ENCODE measurements around the gene HAUS3.

HAUS3 gene

DNA sequence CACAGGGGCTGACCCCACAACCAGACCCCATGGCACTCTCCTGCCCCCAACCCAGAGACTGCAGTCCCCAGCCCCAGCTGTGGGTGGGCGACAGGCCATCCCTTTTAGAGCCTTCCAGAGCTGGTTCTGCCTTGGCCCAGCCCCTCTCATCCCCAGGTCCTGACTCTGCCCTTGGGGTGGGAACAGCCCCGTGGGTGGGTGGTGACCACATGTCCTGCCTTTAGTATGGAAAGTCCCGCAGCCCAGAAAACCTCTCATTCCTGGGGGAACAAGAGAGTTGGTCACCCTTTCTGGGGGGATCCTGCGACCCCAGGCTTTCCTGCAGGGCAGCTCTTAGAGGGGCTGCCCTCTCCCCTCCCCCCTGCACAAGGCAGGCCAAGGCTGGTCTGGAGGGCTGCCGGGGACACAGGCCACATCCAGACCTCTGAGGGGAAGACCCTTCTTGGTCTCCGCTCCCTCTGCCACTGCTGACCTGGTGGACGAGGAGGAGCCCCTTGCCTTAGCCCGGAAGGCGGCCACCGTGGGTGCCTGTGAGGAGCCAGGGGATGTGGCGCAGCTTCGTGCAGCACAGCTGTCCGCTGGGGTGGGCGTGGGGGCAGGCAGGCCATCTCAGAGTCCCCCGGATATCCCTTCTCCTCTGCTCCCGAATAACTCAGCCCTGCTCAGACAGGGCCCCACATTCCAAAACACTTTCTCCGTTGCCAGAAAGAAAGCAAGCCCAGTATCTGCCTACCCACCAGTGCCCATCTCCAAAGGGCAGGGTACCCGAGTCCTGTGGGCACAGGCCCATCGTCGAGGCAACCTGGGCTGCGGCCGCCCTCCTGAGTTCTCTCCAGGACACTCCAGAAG, 26.7 kb upstream of the HAUS3 start:
- Histone ChIP-seq H3K36me3 (ENCODE audit: control insufficient read depth, insufficient read depth, low read length) (no peaks in the 10 kb centered on the region), H3K4me1 (ENCODE audit: control insufficient read depth, insufficient read depth, low read length) (peaks cover 4% of the 10 kb centered on the region; the same call in 1 of the 2 replicates), H3K4me3 (ENCODE audit: low read length) (no peak overlapping the region), H3K27me3 (ENCODE audit: control insufficient read depth, insufficient read depth, low read length) (no peaks in the 10 kb centered on the region), H3K27ac (ENCODE audit: low read length) (no peak overlapping the region), H3K9me3 (ENCODE audit: control insufficient read depth, insufficient read depth, low read length) (no peaks in the 10 kb centered on the region)
- WGBS (ENCODE audit: insufficient coverage, insufficient read length): no CpG with 5 or more reads among the region's 22 CpGs
- DNase-seq (ENCODE audit: low read depth, low spot score): no peak

DNA sequence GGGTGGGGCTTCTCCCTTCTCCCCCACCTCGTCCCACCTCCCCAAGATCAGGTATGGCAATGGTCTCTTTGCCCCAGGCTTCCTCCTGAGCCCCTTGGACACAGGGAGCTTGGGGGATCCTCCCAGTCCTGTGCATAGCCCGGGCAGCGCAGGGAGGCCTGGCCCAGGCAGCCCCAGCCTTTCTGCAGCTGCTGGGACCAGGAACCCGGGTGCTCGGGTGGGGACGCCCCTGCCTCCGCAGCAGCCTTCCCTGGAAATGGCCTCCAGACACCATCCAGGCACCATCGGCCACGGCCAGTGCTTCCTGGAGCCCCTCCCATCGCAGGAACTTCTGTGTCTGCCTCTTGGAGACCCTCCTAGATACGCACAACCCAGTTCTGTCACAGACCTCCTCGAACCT, 25.9 kb upstream of the HAUS3 start:
- whole genome bisulfite sequencing (ENCODE audit: insufficient coverage, insufficient read length): no CpG with 5 or more reads among the region's 12 CpGs
- H3K27ac ChIP-seq (ENCODE audit: low read length): no peak overlapping the region
- peaks cover 4% of the 10 kb centered on the region; the same call in 1 of the 2 replicates for H3K4me1 ChIP-seq (ENCODE audit: control insufficient read depth, insufficient read depth, low read length)
- no peaks in the 10 kb centered on the region for H3K27me3 ChIP-seq (ENCODE audit: control insufficient read depth, insufficient read depth, low read length)
- H3K36me3 ChIP-seq (ENCODE audit: control insufficient read depth, insufficient read depth, low read length): no peaks in the 10 kb centered on the region
- no peaks in the 10 kb centered on the region for H3K9me3 ChIP-seq (ENCODE audit: control insufficient read depth, insufficient read depth, low read length)
- no peak overlapping the region for H3K4me3 ChIP-seq (ENCODE audit: low read length)
- DNase-seq (ENCODE audit: low read depth, low spot score): no peak

DNA sequence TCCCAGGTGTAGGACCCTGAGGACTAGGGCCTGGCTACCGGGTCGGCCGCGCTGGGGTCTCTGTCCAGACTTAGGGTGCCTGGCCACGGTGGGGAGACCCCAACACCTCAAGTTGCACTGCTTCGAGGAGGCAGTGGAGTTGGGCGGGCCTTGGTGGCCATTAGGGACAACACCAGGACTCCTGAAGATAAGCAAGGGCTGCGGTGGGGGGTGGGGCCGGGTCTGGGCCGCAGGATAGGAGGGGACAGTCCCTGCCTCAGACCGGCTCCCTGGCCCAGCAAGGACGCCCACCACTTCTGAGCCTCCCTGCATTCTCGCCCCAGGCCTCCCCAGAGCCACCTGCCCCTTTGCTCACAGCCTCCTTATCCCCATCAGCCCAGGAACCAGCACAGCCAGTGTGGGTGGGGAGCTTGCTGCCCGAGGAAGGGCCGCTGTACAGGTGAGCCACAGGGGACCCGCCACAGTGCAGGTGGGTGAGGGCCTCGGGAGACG, 25.4 kb upstream of the HAUS3 start:
- no peaks in the 10 kb centered on the region for H3K27me3 ChIP-seq (ENCODE audit: control insufficient read depth, insufficient read depth, low read length)
- H3K4me1 ChIP-seq (ENCODE audit: control insufficient read depth, insufficient read depth, low read length): peaks cover 4% of the 10 kb centered on the region; the same call in 1 of the 2 replicates
- no peak overlapping the region for H3K4me3 ChIP-seq (ENCODE audit: low read length)
- no CpG with 5 or more reads among the region's 18 CpGs for WGBS (ENCODE audit: insufficient coverage, insufficient read length)
- no peak overlapping the region for H3K27ac ChIP-seq (ENCODE audit: low read length)
- DNase-seq (ENCODE audit: low read depth, low spot score): no peak
- no peaks in the 10 kb centered on the region for H3K9me3 ChIP-seq (ENCODE audit: control insufficient read depth, insufficient read depth, low read length)
- no peaks in the 10 kb centered on the region for H3K36me3 ChIP-seq (ENCODE audit: control insufficient read depth, insufficient read depth, low read length)

DNA sequence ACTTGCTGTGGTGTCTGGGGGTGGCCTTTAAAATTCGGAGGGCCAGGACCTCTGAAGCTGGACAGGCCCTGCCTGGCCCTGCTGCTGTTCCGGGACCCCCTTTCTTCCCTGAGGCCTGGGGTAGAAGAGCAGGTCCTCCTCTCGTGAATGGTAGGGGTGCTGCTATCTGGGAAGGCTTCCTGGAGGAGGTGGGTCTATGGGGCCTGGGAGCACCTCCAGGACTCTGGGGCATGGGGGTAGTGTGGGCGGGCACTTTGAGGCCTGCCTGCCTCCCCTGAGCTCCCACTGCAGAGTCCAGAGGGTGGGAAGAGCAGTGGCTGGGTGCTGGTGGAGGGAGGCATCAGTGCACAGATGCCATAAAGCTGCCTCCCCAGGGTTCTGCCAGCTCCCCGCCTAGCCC, 24.9 kb upstream of the HAUS3 start:
- peaks cover 4% of the 10 kb centered on the region; the same call in 1 of the 2 replicates for H3K4me1 ChIP-seq (ENCODE audit: control insufficient read depth, insufficient read depth, low read length)
- H3K9me3 ChIP-seq (ENCODE audit: control insufficient read depth, insufficient read depth, low read length): no peaks in the 10 kb centered on the region
- no peak overlapping the region for H3K4me3 ChIP-seq (ENCODE audit: low read length)
- no CpG with 5 or more reads among the region's 5 CpGs for WGBS (ENCODE audit: insufficient coverage, insufficient read length)
- no peaks in the 10 kb centered on the region for H3K36me3 ChIP-seq (ENCODE audit: control insufficient read depth, insufficient read depth, low read length)
- H3K27ac ChIP-seq (ENCODE audit: low read length): no peak overlapping the region
- H3K27me3 ChIP-seq (ENCODE audit: control insufficient read depth, insufficient read depth, low read length): no peaks in the 10 kb centered on the region
- no peak for DNase-seq (ENCODE audit: low read depth, low spot score)

DNA sequence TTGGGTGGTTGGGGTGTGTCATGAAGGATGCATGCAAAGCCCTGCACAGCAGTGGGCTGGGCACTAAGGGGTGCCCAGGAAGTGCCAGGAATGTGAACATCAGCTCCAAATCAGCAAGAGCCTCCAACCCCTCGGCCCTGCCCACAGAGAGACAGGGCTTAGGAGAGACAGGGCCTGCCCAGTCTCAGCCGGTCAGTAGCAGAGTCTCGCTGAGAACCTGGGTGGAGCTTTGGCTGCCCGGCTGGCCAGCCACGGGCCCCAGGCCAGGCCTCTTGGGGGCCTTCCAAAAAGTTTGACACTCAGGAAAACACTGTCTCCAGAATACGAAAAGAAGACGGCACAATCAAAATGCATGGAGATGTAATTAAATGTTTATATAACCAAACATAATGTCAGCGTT, 24.3 kb upstream of the HAUS3 start:
- peaks cover 4% of the 10 kb centered on the region; the same call in 1 of the 2 replicates for H3K4me1 ChIP-seq (ENCODE audit: control insufficient read depth, insufficient read depth, low read length)
- H3K27me3 ChIP-seq (ENCODE audit: control insufficient read depth, insufficient read depth, low read length): no peaks in the 10 kb centered on the region
- H3K27ac ChIP-seq (ENCODE audit: low read length): no peak overlapping the region
- H3K36me3 ChIP-seq (ENCODE audit: control insufficient read depth, insufficient read depth, low read length): no peaks in the 10 kb centered on the region
- no peak for DNase-seq (ENCODE audit: low read depth, low spot score)
- H3K4me3 ChIP-seq (ENCODE audit: low read length): no peak overlapping the region
- no CpG with 5 or more reads among the region's 8 CpGs for WGBS (ENCODE audit: insufficient coverage, insufficient read length)
- no peaks in the 10 kb centered on the region for H3K9me3 ChIP-seq (ENCODE audit: control insufficient read depth, insufficient read depth, low read length)

DNA sequence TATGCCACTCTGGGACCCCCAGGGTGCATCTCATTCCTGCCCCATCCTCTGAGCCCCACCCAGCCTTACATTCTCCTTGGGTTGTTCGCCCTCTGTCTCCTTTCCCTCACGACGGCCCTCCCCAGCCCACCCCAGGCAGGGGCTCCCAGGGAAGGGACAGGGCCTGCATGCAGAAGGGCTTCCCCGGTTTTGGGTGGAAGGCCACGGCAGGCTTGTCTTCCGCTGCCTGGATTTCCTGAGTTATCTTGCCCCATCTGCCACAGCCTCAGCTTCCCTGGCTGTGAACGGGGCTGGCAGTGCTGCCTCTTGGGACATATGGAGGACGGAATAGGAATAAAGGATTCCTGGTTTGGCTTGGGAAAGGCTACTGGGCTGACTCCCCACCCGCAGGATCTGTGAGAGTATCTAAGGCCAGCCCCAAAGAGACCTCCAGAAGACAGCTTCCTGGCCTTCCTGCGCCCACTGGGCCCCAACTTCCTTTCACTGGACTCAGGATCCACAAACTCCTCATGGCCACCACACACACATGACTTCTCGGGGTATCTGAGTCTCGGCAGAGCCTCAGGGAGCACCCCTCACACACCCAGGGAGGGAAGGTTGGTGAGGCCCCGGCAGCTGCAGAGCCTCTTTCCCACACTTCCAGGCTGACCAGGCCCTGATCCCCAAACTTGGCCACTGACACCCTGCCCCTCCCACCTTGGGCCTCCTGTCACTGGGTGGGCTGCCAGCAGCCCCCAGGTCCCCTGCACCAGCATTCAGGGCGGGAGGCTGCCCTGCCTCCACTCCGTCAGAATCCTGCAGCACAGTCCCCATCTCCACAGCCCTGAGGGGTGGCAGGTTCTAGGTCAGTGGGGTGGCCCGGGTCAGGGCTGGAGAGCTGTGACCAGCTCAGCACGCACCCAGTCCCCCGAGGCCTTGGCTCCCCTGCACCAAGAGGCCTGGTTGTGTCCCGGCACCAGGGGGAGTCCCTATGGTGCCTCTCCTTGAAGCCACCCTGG, 23.5 kb upstream of the HAUS3 start:
- no peak for DNase-seq (ENCODE audit: low read depth, low spot score)
- H3K4me1 ChIP-seq (ENCODE audit: control insufficient read depth, insufficient read depth, low read length): peaks cover 5% of the 10 kb centered on the region
- H3K27me3 ChIP-seq (ENCODE audit: control insufficient read depth, insufficient read depth, low read length): no peaks in the 10 kb centered on the region
- no CpG with 5 or more reads among the region's 19 CpGs for WGBS (ENCODE audit: insufficient coverage, insufficient read length)
- H3K4me3 ChIP-seq (ENCODE audit: low read length): no peak overlapping the region
- no peaks in the 10 kb centered on the region for H3K36me3 ChIP-seq (ENCODE audit: control insufficient read depth, insufficient read depth, low read length)
- H3K27ac ChIP-seq (ENCODE audit: low read length): no peak overlapping the region
- H3K9me3 ChIP-seq (ENCODE audit: control insufficient read depth, insufficient read depth, low read length): no peaks in the 10 kb centered on the region

DNA sequence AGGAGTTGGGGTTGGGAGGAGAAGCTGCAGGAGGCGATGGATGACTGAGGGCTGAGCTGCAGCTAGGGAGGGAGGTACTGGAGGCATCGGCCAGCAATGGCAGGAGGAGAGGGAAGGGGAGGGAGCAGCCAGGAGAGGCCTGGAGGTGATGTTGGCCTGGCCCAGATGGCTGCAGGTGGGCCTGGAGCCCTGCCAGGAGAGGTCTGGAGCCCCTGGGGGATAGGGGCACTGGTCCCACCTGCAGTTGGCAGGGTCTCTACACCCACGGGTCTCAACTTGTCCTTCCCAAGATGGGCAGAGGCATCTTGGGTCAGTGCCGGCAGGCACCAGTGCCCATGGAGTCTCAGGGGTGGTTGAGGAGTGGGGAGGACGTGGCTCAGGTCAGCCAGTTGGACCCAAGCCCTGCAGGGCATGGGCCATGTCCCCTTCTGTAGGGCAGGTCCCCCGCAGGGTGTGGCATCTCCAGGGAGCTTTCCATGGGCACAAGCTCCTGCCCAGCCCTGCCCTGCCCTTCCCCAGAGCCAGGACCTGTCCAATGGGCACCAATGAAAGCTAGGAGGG, 22.6 kb upstream of the HAUS3 start:
- DNase-seq (ENCODE audit: low read depth, low spot score): no peak
- Histone ChIP-seq H3K27ac (ENCODE audit: low read length) (no peak overlapping the region), H3K9me3 (ENCODE audit: control insufficient read depth, insufficient read depth, low read length) (no peaks in the 10 kb centered on the region), H3K36me3 (ENCODE audit: control insufficient read depth, insufficient read depth, low read length) (no peaks in the 10 kb centered on the region), H3K27me3 (ENCODE audit: control insufficient read depth, insufficient read depth, low read length) (no peaks in the 10 kb centered on the region), H3K4me3 (ENCODE audit: low read length) (no peak overlapping the region), H3K4me1 (ENCODE audit: control insufficient read depth, insufficient read depth, low read length) (peaks cover 5% of the 10 kb centered on the region)
- no CpG with 5 or more reads among the region's 6 CpGs for WGBS (ENCODE audit: insufficient coverage, insufficient read length)

DNA sequence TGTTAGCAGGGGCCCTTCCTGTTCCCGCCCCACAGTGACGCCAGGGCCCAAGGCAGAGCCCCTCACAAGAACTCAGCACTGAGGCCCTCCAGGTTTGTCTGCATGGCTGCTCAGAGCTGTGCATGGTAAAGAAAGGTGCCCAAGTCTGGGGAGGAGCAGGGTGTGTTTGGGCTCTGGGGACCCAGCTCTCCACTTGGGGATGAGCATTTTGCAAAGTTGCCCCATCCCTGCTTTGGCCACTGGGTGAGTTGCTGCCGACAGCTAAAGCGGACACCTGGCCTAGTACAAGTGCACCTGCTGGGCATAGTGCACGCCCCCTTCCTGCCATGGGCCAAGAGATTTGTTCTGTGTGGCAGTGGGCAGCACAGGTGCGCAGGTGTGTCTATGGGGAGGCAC, 22.0 kb upstream of the HAUS3 start:
- H3K27ac ChIP-seq (ENCODE audit: low read length): no peak overlapping the region
- no peak for DNase-seq (ENCODE audit: low read depth, low spot score)

DNA sequence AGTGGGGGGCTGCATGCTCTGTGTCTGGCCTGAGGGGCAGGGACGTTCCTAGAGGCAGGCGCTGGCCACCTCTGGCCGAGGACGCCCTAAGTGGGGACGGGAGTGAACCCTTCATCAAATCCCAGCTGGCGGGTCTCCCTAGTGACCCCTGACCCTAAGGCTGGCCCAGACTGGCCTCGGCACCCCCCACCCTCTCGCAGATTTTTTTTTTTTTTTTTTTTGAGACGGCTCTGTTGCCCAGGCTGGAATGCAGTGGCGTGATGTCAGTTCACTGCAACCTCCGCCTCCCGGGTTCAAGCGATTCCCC, 21.0 kb upstream of the HAUS3 start:
- Histone ChIP-seq H3K4me1 (ENCODE audit: control insufficient read depth, insufficient read depth, low read length) (peaks cover 1% of the 10 kb centered on the region; the same call in 1 of the 2 replicates), H3K36me3 (ENCODE audit: control insufficient read depth, insufficient read depth, low read length) (no peaks in the 10 kb centered on the region), H3K27ac (ENCODE audit: low read length) (no peak overlapping the region), H3K27me3 (ENCODE audit: control insufficient read depth, insufficient read depth, low read length) (no peaks in the 10 kb centered on the region), H3K4me3 (ENCODE audit: low read length) (peak overlapping the region; percentile 65; the same call in 1 of the 2 replicates), H3K9me3 (ENCODE audit: control insufficient read depth, insufficient read depth, low read length) (no peaks in the 10 kb centered on the region)
- WGBS (ENCODE audit: insufficient coverage, insufficient read length): no CpG with 5 or more reads among the region's 13 CpGs
- DNase-seq (ENCODE audit: low read depth, low spot score): no peak

More for the DNA sequence above, 22.0 kb upstream of the HAUS3 start:
- Histone ChIP-seq H3K9me3 (ENCODE audit: control insufficient read depth, insufficient read depth, low read length) (no peaks in the 10 kb centered on the region), H3K27me3 (ENCODE audit: control insufficient read depth, insufficient read depth, low read length) (no peaks in the 10 kb centered on the region), H3K36me3 (ENCODE audit: control insufficient read depth, insufficient read depth, low read length) (no peaks in the 10 kb centered on the region), H3K4me3 (ENCODE audit: low read length) (no peak overlapping the region), H3K4me1 (ENCODE audit: control insufficient read depth, insufficient read depth, low read length) (peaks cover 2% of the 10 kb centered on the region)
- WGBS (ENCODE audit: insufficient coverage, insufficient read length): no CpG with 5 or more reads among the region's 6 CpGs

Data from iPS DF 6.9 (cell line).